GM21723 (cell line): ENCODE results near the gene RSPH10B2.
"Not testable (repeated sequence)": the region's sequence is repeated elsewhere in the genome, so short reads cannot be mapped to it uniquely, and the experiment has no call there.

Experiments
- ATAC-seq: cut with Tn5 transposase; IDR thresholded peaks from one replicate; pipeline ENCODE4 v1.9.1; 2021; ENCODE audit warnings: mild to moderate bottlenecking, moderate library complexity; ENCODE audit not compliant: unreplicated experiment

Gene RSPH10B2

DNA sequence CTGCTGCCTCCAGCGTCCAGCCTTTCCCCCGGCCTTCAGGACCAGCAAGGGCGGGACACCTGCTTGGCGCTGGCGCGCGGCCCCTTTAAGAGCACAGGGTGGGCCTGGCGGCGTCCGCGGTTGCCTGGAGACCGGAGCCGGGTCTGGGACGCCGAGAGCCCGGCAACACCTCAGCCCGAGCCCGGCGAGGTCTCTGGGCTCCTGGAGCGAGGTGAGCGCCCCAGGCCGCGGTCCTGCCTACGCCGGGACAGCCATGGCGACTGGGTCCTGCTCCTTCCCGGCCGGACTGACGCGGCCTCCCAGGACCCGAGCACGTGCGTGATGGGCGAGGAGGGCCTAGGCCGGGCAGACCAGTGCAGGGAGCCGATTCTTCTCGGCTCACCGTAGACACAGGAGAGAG, at the start of gene RSPH10B2:
RSPH10B2 (plus strand) TSS at position 140 of the 400 bp plus-strand sequence. CDS start 3,575 bp downstream, outside the sequence.
- ATAC-seq = not testable (repeated sequence)

DNA sequence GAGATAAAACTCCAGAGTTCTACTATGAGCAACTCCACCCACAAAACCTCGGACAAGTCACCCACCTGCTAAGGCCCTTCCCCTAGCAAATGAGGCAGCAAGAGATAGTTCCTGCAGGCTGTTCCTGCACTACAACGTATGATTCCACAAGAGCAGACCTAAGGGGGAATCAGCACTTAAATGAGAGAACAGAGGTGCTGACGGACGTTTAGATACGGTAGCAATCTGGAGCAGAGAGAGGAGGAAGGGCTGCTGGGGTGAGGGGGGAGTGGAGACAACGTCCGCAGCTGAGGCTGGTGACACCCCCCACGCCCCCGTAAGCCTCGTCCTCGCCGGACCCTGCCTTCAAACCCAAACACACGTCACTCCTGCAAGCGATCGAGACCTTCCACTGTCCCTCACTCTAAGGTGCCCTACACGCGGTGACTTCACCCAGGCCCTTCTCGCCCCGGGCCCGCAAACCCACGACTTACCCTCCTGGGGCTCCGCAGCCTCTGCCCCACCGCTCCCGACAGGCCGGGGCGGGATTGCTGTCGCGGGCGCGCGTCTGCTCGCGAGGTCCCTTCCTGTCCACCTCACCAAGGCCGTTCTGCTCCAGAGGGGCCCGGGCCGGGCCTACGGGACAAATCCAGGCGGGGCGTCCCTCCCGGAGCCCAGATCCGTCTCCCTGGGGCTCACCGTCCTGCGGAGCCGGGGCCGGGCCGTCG, 47.8 kb upstream of the RSPH10B2 start:
- peak; percentile 44 for ATAC-seq

GRCh38 chr7:6706666-6707407, 47.1 kb upstream of the RSPH10B2 start, which contains the start of gene ZNF12:
TSS of gene ZNF12 (minus strand) at chr7:6706947. CDS start at chr7:6705173, 1,774 bp downstream.
- ATAC-seq = peak; percentile 91

DNA sequence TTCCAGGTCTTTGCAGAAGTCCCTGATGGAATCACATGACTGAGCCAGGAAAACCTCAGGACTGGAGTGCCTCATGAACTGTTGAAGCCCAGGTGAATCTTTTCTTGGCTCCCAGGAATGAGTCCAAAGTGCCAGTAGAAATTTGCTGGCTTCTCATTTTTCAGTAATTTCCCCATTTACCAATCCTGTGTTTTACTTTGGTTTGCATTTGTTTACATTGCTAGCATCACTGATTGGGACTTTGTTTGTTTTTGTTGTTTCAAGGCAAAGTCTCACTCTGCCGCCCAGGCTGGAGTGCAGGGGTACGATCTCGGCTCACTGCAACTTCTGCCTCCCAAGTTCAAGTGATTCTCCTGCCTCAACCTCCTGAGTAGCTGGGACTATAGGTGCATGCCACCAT, 45.6 kb upstream of the RSPH10B2 start:
- no peak for ATAC-seq

- no peak for ATAC-seq
Observed at GRCh38 chr7:6709808-6710207, 44.1 kb upstream of the RSPH10B2 start.

DNA sequence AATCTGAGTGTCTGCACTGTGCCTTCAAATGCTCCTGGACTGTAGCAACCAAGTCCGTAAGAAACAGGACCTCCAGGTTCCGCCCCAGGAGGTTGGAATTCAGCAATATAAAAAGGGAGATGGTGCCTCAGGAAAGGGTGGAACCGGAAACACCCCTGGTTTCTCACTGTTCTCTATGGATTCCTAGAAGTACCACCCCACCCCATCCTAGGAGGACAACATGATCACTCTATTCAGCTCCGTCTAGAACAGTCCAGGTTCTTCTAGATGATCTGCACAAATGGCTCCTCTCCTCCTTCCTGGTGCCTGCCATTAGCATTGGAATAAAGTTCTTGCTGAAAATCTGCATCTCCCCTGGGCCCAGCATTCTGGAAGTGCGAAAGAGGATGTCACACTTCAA, 39.5 kb upstream of the RSPH10B2 start:
- ATAC-seq = no peak

DNA sequence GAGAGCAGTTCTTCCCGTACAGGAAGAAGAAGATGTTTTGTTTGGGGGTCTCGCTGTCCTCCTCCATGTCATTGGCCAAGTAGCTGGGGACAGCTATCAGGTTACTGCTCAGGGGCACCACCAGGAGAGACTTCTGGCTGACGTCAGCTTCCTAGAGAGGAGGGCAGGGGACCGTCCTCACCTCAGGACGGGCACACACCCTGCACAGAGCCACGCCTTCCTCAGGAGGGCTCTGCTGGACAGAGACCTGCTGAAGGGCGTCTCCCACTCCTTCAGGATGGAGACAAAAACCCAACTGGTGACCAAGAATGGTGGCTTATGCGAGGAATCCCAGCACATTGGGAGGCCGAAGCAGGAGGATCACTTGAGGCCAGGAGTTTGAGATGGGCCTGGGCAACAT, 38.0 kb upstream of the RSPH10B2 start:
- ATAC-seq = not testable (repeated sequence)

- no peak for ATAC-seq
Observed at GRCh38 chr7:6718124-6718523, 35.8 kb upstream of the RSPH10B2 start.

DNA sequence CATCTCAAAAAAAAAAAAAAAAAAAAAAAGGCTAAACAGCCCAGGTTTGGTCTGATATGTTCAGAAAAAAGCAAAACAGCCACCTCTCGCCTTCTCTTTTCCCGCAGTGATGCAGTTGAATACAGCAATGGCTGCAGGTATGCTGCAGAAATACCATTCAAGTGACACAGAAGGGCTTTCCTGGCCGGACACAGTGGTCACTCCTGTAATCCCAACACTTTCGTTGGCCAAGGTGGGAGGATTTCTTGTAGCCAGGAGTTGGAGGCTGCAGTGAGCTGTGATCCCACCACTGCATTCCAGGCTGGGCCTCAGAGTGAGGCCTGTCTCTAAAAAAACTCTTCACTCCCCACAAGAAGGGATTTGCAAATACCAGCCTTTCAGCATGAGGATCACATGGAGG, 29.6 kb upstream of the RSPH10B2 start:
- not testable (repeated sequence) for ATAC-seq

DNA sequence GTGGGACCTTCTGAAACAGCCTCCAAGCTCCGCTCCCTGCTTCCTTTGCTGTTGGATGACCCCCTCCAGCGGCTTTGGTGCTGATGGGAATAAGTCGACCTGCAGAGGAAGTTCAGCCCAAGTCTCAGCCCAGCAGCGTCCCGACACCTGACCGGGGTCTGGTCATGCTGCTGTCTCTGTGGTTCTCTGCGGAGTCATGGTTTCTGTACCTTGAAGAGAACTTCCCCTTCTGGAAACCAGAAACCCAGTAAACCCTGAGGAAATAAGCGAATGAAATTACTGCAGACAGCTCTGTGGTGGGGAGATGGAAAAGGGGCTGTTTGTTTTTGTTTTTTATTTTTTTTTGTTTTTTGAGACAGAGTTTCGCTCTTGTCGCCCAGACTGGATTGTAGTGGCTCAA, 28.9 kb upstream of the RSPH10B2 start:
- ATAC-seq = peak; percentile 71

GRCh38 chr7:6726341-6726740, 27.6 kb upstream of the RSPH10B2 start:
- ATAC-seq = not testable (repeated sequence)

DNA sequence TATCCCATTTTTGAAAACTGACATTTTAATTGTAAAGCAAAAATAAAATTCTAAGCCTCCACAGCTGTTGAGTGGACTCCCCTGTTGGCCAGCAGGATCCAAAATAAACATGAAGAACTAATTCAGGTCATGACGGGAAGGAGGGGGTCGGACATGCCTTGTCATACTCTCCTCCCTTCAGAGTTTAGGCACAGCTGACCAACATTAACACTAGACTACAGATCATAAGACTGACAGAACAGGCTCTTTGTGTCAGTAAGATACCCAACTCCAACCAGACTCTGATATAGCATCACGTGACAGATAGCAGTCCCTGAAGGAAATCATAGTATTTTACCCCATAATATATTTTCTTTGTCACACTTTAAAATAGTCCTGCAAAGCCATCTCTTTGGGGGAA, 26.2 kb upstream of the RSPH10B2 start:
- no peak for ATAC-seq

GRCh38 chr7:6728893-6729491, 24.9 kb upstream of the RSPH10B2 start:
- ATAC-seq = not testable (repeated sequence)

DNA sequence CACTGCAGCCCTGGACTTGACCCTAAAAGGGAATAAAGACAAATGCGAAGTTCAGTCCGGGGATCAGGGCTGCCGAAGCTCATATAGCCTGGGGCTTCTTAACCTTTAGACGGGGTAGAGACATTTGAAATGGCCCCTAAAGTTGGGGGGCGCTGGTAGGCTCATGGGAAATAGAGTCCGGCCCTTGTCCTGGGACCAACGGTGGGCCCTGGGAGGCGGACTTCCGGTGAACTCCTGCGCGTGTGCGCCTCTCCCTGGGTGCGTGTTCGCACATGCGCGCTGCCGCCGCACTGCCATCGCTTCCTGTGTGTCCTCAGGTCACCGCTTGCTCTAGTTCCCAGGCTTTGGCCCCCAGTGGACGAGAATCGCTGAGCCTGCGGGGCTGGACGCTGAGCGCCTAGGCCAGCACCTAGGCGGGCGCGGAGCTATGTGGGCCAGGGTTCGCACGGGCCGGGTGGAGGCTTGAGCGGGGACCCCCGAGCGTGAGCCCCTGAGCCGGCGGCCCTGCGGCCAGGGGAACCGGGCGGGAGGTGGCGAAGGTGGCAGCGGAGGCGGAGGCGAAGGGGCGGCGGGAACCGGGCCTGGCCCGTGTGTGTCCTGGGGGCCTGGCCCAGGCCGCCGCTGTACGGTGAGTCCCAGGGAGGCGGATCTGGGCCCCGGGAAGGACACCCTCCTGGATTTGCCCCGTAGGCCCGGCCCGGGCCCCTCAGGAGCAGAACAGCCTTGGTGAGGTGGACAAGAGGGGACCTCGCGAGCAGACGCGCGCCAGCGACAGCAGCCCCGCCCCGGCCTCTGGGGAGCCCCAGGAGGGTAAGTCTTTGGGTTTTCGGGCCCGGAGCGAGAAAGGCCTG, 24.2 kb upstream of the RSPH10B2 start:
- peak; percentile 90 for ATAC-seq

- no peak for ATAC-seq
Observed at GRCh38 chr7:6730343-6730633, 23.6 kb upstream of the RSPH10B2 start.

DNA sequence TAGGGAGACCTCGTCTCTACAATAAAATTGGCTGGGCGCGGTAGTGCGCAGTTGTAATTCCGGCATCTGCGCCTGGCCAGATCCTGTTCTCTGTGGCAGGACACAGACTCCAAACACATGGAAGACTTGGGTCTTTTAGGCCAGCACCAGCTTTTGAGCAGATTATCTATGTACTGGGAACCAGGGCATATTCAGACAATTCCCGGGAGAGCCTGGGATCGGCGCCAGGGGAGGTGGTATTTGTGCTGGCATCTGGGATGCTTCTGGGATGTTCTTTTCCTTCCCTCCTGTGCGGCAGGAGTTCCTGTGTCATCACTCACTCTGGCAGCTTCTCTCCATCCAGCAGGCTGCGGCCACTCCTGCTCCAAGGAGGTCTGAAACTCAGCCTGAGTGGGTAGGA, 15.5 kb upstream of the RSPH10B2 start:
- ATAC-seq = not testable (repeated sequence)

GRCh38 chr7:6744410-6745100, 9.3 kb upstream of the RSPH10B2 start:
- ATAC-seq = not testable (repeated sequence)

GRCh38 chr7:6749335-6749734, 4.6 kb upstream of the RSPH10B2 start:
- ATAC-seq = not testable (repeated sequence)

DNA sequence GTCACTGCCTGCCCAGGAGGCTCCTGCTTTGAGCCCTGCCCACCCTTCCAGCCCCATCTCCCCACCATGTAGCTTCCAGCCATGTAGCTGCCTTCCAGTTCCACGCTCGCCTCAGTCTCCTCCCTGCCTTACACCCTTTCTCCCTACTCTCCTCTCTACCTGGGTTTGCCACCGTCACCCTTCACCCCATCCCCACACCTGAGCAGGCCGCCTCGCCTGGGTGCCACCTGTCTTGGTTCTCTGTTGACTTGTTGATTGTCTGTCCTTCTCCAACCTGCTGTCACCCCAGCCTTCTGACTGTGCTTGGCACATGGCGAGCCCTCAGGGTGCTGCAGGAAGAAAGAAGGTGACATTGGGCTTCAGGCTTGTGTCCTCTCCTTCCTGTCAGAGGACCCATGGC, 3.7 kb upstream of the RSPH10B2 start:
- ATAC-seq = not testable (repeated sequence)

GRCh38 chr7:6761186-6761585, 7.3 kb downstream of the RSPH10B2 start:
- ATAC-seq = not testable (repeated sequence)
